OCI-LY1 (cell line): ENCODE measurements around the gene TMEM181.
"Not testable (repeated sequence)": the region's sequence is repeated elsewhere in the genome, so short reads cannot be mapped to it uniquely, and the experiment has no call there.

ENCODE experiments used
- H2AFZ ChIP-seq: fragments of 200-600 bp; sonication (generic), shearing (Covaris generic); 2 replicates; pipeline ENCODE4 v1.6.0; 2014; ENCODE audit warnings: antibody characterized with exemption, mild to moderate bottlenecking, low read length
- H3F3A ChIP-seq: fragments of 200-600 bp; sonication (generic), shearing (Covaris generic); 2 replicates; pipeline ENCODE4 v1.6.0; 2014; ENCODE audit warnings: mild to moderate bottlenecking, antibody characterized with exemption, low read length, moderate library complexity; ENCODE audit not compliant: insufficient read depth
- H3K27ac ChIP-seq: fragments of 200-600 bp; sonication (generic); 2 replicates; pipeline ENCODE4 v1.5.1; 2014; ENCODE audit warnings: low read length, mixed run types, mild to moderate bottlenecking, low read depth; ENCODE audit not compliant: poor library complexity, severe bottlenecking
- H3K27me3 ChIP-seq: fragments of 200-600 bp; sonication (generic); 2 replicates; pipeline ENCODE4 v1.6.0; 2014; ENCODE audit warnings: antibody characterized with exemption, mild to moderate bottlenecking, low read length, moderate library complexity; ENCODE audit not compliant: insufficient read depth
- H3K36me3 ChIP-seq: fragments of 200-600 bp; sonication (generic); 2 replicates; pipeline ENCODE4 v1.6.1; 2014; ENCODE audit warnings: mild to moderate bottlenecking, antibody characterized with exemption, low read length, moderate library complexity, mixed read lengths; ENCODE audit not compliant: insufficient read depth
- H3K4me1 ChIP-seq: fragments of 200-600 bp; sonication (generic); 2 replicates; pipeline ENCODE4 v1.5.1; 2014; ENCODE audit warnings: mild to moderate bottlenecking, low read length, moderate library complexity; ENCODE audit not compliant: insufficient read depth, severe bottlenecking
- H3K4me2 ChIP-seq: fragments of 200-600 bp; sonication (generic), shearing (Covaris generic); 2 replicates; pipeline ENCODE4 v1.6.1; 2014; ENCODE audit warnings: low read length
- H3K4me3 ChIP-seq: fragments of 200-600 bp; sonication (generic); 2 replicates; pipeline ENCODE4 v1.5.1; 2014; ENCODE audit warnings: low read length, low read depth, mild to moderate bottlenecking, mixed read lengths; ENCODE audit not compliant: poor library complexity, severe bottlenecking
- H3K79me2 ChIP-seq: fragments of 200-600 bp; shearing (Covaris generic); 2 replicates; pipeline ENCODE4 v1.6.1; 2016; ENCODE audit warnings: mixed run types, low read length, mixed read lengths; ENCODE audit not compliant: insufficient read depth
- H3K9ac ChIP-seq: fragments of 200-600 bp; sonication (generic), shearing (Covaris generic); 2 replicates; pipeline ENCODE4 v1.6.1; 2014; ENCODE audit warnings: mild to moderate bottlenecking, low read length, mixed read lengths
- H3K9me2 ChIP-seq: fragments of 200-600 bp; sonication (generic), shearing (Covaris generic); 2 replicates; pipeline ENCODE4 v1.6.1; 2014; ENCODE audit warnings: low read depth, mild to moderate bottlenecking, low read length, mixed read lengths
- H3K9me3 ChIP-seq: fragments of 200-600 bp; shearing (Covaris generic); 2 replicates; pipeline ENCODE4 v1.6.1; 2014; ENCODE audit warnings: low read length, mixed read lengths
- H4K20me1 ChIP-seq: fragments of 200-600 bp; sonication (generic), shearing (Covaris generic); 2 replicates; pipeline ENCODE4 v1.6.0; 2016; ENCODE audit warnings: mild to moderate bottlenecking, low read length; ENCODE audit not compliant: insufficient read depth
- CTCF ChIP-seq: fragments of 200-600 bp; sonication (generic), shearing (Covaris generic); IDR thresholded peaks from 2 replicates; pipeline ENCODE4 v1.5.1; 2017; ENCODE audit warnings: mild to moderate bottlenecking, antibody characterized with exemption, low read length, moderate library complexity, mixed read lengths
- EZH2 ChIP-seq: fragments of 200-600 bp; sonication (generic), shearing (Covaris generic); IDR thresholded peaks from 2 replicates; pipeline ENCODE4 v1.8.0; 2017; ENCODE audit warnings: borderline replicate concordance, mixed run types, mild to moderate bottlenecking, antibody characterized with exemption, low read length, moderate library complexity, mixed read lengths

Gene TMEM181

GRCh38 chr6:158519761-158520160, 40.1 kb upstream of the TMEM181 start:
- H3K36me3 ChIP-seq = no peaks in the 10 kb centered on the region
- H2AFZ ChIP-seq = no peak overlapping the region
- no peak overlapping the region for H3K4me2 ChIP-seq

GRCh38 chr6:158520975-158521374, 38.9 kb upstream of the TMEM181 start:
- not testable (repeated sequence) for H2AFZ ChIP-seq, H3K27me3 ChIP-seq

More at GRCh38 chr6:158519761-158520160, 40.1 kb upstream of the TMEM181 start:
- no peak overlapping the region for H3K9ac ChIP-seq
- no peaks in the 10 kb centered on the region for H3K9me2 ChIP-seq
- H3K79me2 ChIP-seq = no peaks in the 10 kb centered on the region
- no peak overlapping the region for H3K27ac ChIP-seq
- TF ChIP-seq CTCF = no peak
- TF ChIP-seq EZH2 = no peak
- no peaks in the 10 kb centered on the region for H3K9me3 ChIP-seq
- no peaks in the 10 kb centered on the region for H4K20me1 ChIP-seq
- H3K4me3 ChIP-seq = no peak overlapping the region
- peaks cover 16% of the 10 kb centered on the region for H3K4me1 ChIP-seq
- H3F3A ChIP-seq = no peaks in the 10 kb centered on the region
- H3K27me3 ChIP-seq = no peaks in the 10 kb centered on the region

GRCh38 chr6:158521759-158522158, 38.1 kb upstream of the TMEM181 start:
- Histone ChIP-seq H3K9ac (no peak overlapping the region), H3K4me1 (peaks cover 16% of the 10 kb centered on the region), H3K4me3 (no peak overlapping the region), H3K27me3 (no peaks in the 10 kb centered on the region), H3K27ac (no peak overlapping the region), H3F3A (no peaks in the 10 kb centered on the region), H4K20me1 (no peaks in the 10 kb centered on the region), H2AFZ (no peak overlapping the region), H3K9me3 (0 out of 2 replicates have a peak, but pooled peaks cover under 1% of the 10 kb centered on the region), H3K4me2 (no peak overlapping the region), H3K36me3 (no peaks in the 10 kb centered on the region), H3K79me2 (no peaks in the 10 kb centered on the region), H3K9me2 (no peaks in the 10 kb centered on the region)
- TF ChIP-seq CTCF (no peak), EZH2 (no peak)

More at GRCh38 chr6:158520975-158521374, 38.9 kb upstream of the TMEM181 start:
- not testable (repeated sequence) for H3F3A ChIP-seq, H4K20me1 ChIP-seq, H3K4me3 ChIP-seq, H3K9me3 ChIP-seq, H3K9me2 ChIP-seq, H3K79me2 ChIP-seq, H3K36me3 ChIP-seq, H3K27ac ChIP-seq, H3K9ac ChIP-seq, H3K4me2 ChIP-seq
- peaks cover 16% of the 10 kb centered on the region for H3K4me1 ChIP-seq

- no peaks in the 10 kb centered on the region for H3K79me2 ChIP-seq
- no peaks in the 10 kb centered on the region for H3K27me3 ChIP-seq
- no peaks in the 10 kb centered on the region for H3K9me2 ChIP-seq
- no peak overlapping the region for H2AFZ ChIP-seq
- 0 out of 2 replicates have a peak, but pooled peaks cover 3% of the 10 kb centered on the region for H3K9me3 ChIP-seq
- H3K9ac ChIP-seq = no peak overlapping the region
- no peak overlapping the region for H3K4me2 ChIP-seq
- H4K20me1 ChIP-seq = no peaks in the 10 kb centered on the region
- H3K4me3 ChIP-seq = no peak overlapping the region
- peaks cover 12% of the 10 kb centered on the region for H3K4me1 ChIP-seq
- no peak overlapping the region for H3K27ac ChIP-seq
- TF ChIP-seq CTCF (no peak), EZH2 (no peak)
- H3K36me3 ChIP-seq = no peaks in the 10 kb centered on the region
- no peaks in the 10 kb centered on the region for H3F3A ChIP-seq
Observed at GRCh38 chr6:158522616-158523015, 37.3 kb upstream of the TMEM181 start.
